CD1c-positive myeloid dendritic cell (primary cell): Measurements from ENCODE around the gene SPP2.

ENCODE experiments used
- DNase-seq: peaks from one replicate; pipeline ENCODE4 v3.0.0-alpha.2; 2016; ENCODE audit errors: extremely low spot score

SPP2 gene

GRCh38 chr2:234050455-234051135, at the start of gene SPP2:
Gene SPP2, plus strand, starts transcription at chr2:234050702. Its CDS starts 85 bp downstream, at chr2:234050787.
- no peak for DNase-seq

- no peak for DNase-seq
These were observed 48.9 kb upstream of the SPP2 start for GRCh38 chr2:234001380-234002160.

GRCh38 chr2:234002281-234002680, 48.2 kb upstream of the SPP2 start:
- DNase-seq = no peak

- DNase-seq = no peak
These were observed 46.4 kb upstream of the SPP2 start for GRCh38 chr2:234003972-234004617.

- DNase-seq = no peak
These were observed 45.4 kb upstream of the SPP2 start for GRCh38 chr2:234005126-234005525.

- DNase-seq = no peak
These were observed 44.0 kb upstream of the SPP2 start for GRCh38 chr2:234006501-234006900.

GRCh38 chr2:234014427-234014826, 36.1 kb upstream of the SPP2 start:
- DNase-seq = no peak

- DNase-seq = no peak
These were observed 34.6 kb upstream of the SPP2 start for GRCh38 chr2:234015861-234016260.

- DNase-seq = no peak
These were observed 30.6 kb upstream of the SPP2 start for GRCh38 chr2:234019896-234020295.

- DNase-seq = no peak
These were observed 30.2 kb upstream of the SPP2 start for GRCh38 chr2:234020332-234020731.

GRCh38 chr2:234022424-234022823, 28.1 kb upstream of the SPP2 start:
- DNase-seq = no peak

- no peak for DNase-seq
These were observed 26.2 kb upstream of the SPP2 start for GRCh38 chr2:234024304-234024703.

GRCh38 chr2:234025466-234025865, 25.0 kb upstream of the SPP2 start:
- peak; percentile 22 for DNase-seq

GRCh38 chr2:234025891-234026401, 24.6 kb upstream of the SPP2 start:
- no peak for DNase-seq

- DNase-seq = no peak
These were observed 23.7 kb upstream of the SPP2 start for GRCh38 chr2:234026693-234027254.

- DNase-seq = no peak
These were observed 22.9 kb upstream of the SPP2 start for GRCh38 chr2:234027641-234028040.

GRCh38 chr2:234029150-234029733, 21.3 kb upstream of the SPP2 start:
- no peak for DNase-seq

- DNase-seq = no peak
These were observed 19.3 kb upstream of the SPP2 start for GRCh38 chr2:234031207-234031606.

- peak; percentile 17 for DNase-seq
These were observed 18.1 kb upstream of the SPP2 start for GRCh38 chr2:234032279-234032856.

- DNase-seq = no peak
These were observed 17.3 kb upstream of the SPP2 start for GRCh38 chr2:234033174-234033573.

GRCh38 chr2:234033885-234034284, 16.6 kb upstream of the SPP2 start:
- no peak for DNase-seq
